Osteoblast (primary cell): ENCODE measurements around the gene POLR3K. TPM values are rescaled to one million over a fixed set of nuclear protein-coding genes. Genes with fewer than 3 reads are reported as not detected.

Source experiments
- DNase-seq: peaks from one replicate; pipeline ENCODE4 v3.0.0; 2011; ENCODE audit warnings: low spot score, mixed read lengths; ENCODE audit not compliant: insufficient read length; ENCODE audit errors: missing footprints
- H2AFZ ChIP-seq: 2 replicates; pipeline ENCODE4 v1.6.0; 2011; ENCODE audit warnings: mild to moderate bottlenecking, low read length
- H3K27ac ChIP-seq: 2 replicates; pipeline ENCODE4 v1.5.1; 2011; ENCODE audit warnings: mild to moderate bottlenecking, low read depth, low read length, moderate library complexity
- H3K27me3 ChIP-seq: 2 replicates; pipeline ENCODE4 v1.6.0; 2012; ENCODE audit warnings: mild to moderate bottlenecking, control low read depth, inconsistent platforms, low read length, moderate library complexity; ENCODE audit not compliant: insufficient read depth
- H3K36me3 ChIP-seq: 2 replicates; pipeline ENCODE4 v1.5.1; 2011; ENCODE audit warnings: mild to moderate bottlenecking, low read length, control low read depth, moderate library complexity; ENCODE audit not compliant: insufficient read depth
- H3K4me1 ChIP-seq: 2 replicates; pipeline ENCODE4 v1.5.1; 2011; ENCODE audit warnings: mild to moderate bottlenecking, low read length, control low read depth, moderate library complexity; ENCODE audit not compliant: insufficient read depth
- H3K4me2 ChIP-seq: 2 replicates; pipeline ENCODE4 v1.6.0; 2011; ENCODE audit warnings: mild to moderate bottlenecking, low read length; ENCODE audit not compliant: insufficient read depth
- H3K4me3 ChIP-seq: fragments of 200-600 bp; sonication (generic); 3 replicates; pipeline ENCODE4 v1.5.1; 2012; ENCODE audit warnings: mild to moderate bottlenecking, low read length, inconsistent platforms; ENCODE audit not compliant: insufficient read depth
- H3K79me2 ChIP-seq: 2 replicates; pipeline ENCODE4 v1.6.0; 2012; ENCODE audit warnings: mild to moderate bottlenecking, low read length, control low read depth, inconsistent platforms; ENCODE audit not compliant: insufficient read depth
- H3K9me3 ChIP-seq: 2 replicates; pipeline ENCODE4 v1.5.1; 2011; ENCODE audit warnings: low read depth, low read length, control low read depth
- H4K20me1 ChIP-seq: 2 replicates; pipeline ENCODE4 v1.6.0; 2012; ENCODE audit warnings: mild to moderate bottlenecking, low read length, control low read depth; ENCODE audit not compliant: insufficient read depth
- CTCF ChIP-seq: IDR thresholded peaks from 2 replicates; pipeline ENCODE4 v1.5.1; 2011; ENCODE audit warnings: mild to moderate bottlenecking, low read depth, low read length, moderate library complexity; ENCODE audit errors: extremely low read depth
- total RNA-seq: library from RNA; depleted of rRNA; stranded (reverse); fragments of >200 nt; gene quantifications from 2 replicates; pipeline ENCODE4 v1.2.3, GENCODE V29; 2012

The POLR3K gene
- total RNA-seq, 1 donor = 1.4 TPM

GRCh38 chr16:72561-73548 is 19.4 kb upstream of the POLR3K start, which contains the start of gene RHBDF1:
Gene RHBDF1, minus strand, starts transcription at chr16:72631. Its CDS starts 7,616 bp downstream, at chr16:65015.
- Histone ChIP-seq H3K79me2 (peaks cover 42% of the 10 kb centered on the region), H3K9me3 (no peaks in the 10 kb centered on the region), H4K20me1 (peaks cover 38% of the 10 kb centered on the region), H3K4me1 (peaks cover 42% of the 10 kb centered on the region), H3K4me2 (peak within 1 kb of the TSS; percentile 90), H2AFZ (peak within 1 kb of the TSS; percentile 77), H3K27me3 (no peaks in the 10 kb centered on the region), H3K36me3 (no peaks in the 10 kb centered on the region), H3K27ac (peak within 1 kb of the TSS; percentile 60), H3K4me3 (peak within 1 kb of the TSS; percentile 93)
- no peak for TF ChIP-seq CTCF
- DNase-seq = peak; percentile 100

- Histone ChIP-seq H3K4me3 (peak overlapping the region; percentile 93), H2AFZ (peak overlapping the region; percentile 77), H3K27ac (peak overlapping the region; percentile 56), H3K9me3 (no peaks in the 10 kb centered on the region), H3K4me2 (peak overlapping the region; percentile 90), H3K4me1 (peaks cover 35% of the 10 kb centered on the region), H3K27me3 (no peaks in the 10 kb centered on the region), H3K79me2 (peaks cover 53% of the 10 kb centered on the region), H3K36me3 (no peaks in the 10 kb centered on the region), H4K20me1 (peaks cover 47% of the 10 kb centered on the region)
- no peak for TF ChIP-seq CTCF
- peak; percentile 99 for DNase-seq
Measured at GRCh38 chr16:71540-72401, 18.4 kb upstream of the POLR3K start.

- Histone ChIP-seq H3K27ac (peak overlapping the region; percentile 56), H3K9me3 (no peaks in the 10 kb centered on the region), H2AFZ (no peak overlapping the region), H3K4me1 (peaks cover 29% of the 10 kb centered on the region), H3K27me3 (no peaks in the 10 kb centered on the region), H3K79me2 (peaks cover 59% of the 10 kb centered on the region), H3K4me3 (peak overlapping the region; percentile 93), H3K36me3 (no peaks in the 10 kb centered on the region), H3K4me2 (peak overlapping the region; percentile 90), H4K20me1 (peaks cover 53% of the 10 kb centered on the region)
- no peak for DNase-seq
- TF ChIP-seq CTCF = no peak
Measured at GRCh38 chr16:71210-71539, 17.8 kb upstream of the POLR3K start.
